Measurements from ENCODE around the gene KIF14.
"Not testable (repeated sequence)": the region's sequence is repeated elsewhere in the genome, so short reads cannot be mapped to it uniquely, and the experiment has no call there.

The KIF14 gene

GRCh38 chr1:200646515-200646914 lies 26.0 kb upstream of the KIF14 start:
- Mint-ChIP-seq H3K36me3 (ENCODE audit: low read depth) (peaks cover 29% of the 10 kb centered on the region), H3K27me3 (ENCODE audit: low read depth) (no peaks in the 10 kb centered on the region), H3K4me1 (ENCODE audit: low read depth) (no peaks in the 10 kb centered on the region), H3K4me3 (no peak overlapping the region), H3K9me3 (no peaks in the 10 kb centered on the region), H3K27ac (no peak overlapping the region)
- no peak for DNase-seq (ENCODE audit: low spot score)

DNA sequence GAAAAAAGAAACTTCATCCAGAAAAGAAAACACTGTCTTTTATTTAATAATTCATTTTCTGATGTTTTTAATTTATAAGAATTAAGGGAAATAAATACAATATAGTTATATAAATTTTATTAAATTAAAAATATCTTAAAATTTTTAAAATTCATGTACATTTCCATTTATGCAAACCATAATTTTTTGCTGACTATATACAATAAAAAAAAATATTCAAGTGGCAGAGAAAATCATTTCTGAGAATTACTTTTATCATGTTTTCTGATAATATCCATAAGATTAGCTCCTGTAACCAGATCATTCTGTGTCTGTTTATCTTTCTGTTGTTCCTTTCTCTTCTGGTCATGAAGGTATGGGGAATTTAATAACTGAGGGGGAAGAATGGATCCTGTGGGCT lies 23.5 kb upstream of the KIF14 start:
- H3K9me3 Mint-ChIP-seq, result no peaks in the 10 kb centered on the region
- no peak for DNase-seq (ENCODE audit: low spot score)
- no peak overlapping the region for H3K4me3 Mint-ChIP-seq
- no peaks in the 10 kb centered on the region for H3K27me3 Mint-ChIP-seq (ENCODE audit: low read depth)
- H3K36me3 Mint-ChIP-seq (ENCODE audit: low read depth), result peaks cover 31% of the 10 kb centered on the region
- peaks cover 6% of the 10 kb centered on the region for H3K4me1 Mint-ChIP-seq (ENCODE audit: low read depth)
- H3K27ac Mint-ChIP-seq, result no peak overlapping the region

DNA sequence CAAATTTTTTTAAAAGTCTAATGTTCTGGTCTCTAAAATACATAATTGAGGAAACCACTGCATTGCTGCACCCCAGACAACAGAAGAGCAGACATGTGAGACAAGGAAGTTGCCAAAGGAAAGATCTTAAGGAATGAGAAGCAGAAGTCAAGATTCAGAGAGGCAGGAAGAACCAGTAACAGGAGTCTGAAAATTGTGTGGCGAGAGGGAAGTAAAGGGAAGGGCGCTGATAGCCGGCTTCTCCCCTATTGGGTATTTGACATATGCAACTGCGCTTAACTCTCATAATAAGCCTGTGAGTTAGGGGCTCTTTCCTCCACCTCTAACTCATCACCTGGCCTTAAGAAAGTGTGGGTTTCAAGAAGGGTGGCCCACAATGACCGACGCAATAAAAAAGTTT lies 21.9 kb upstream of the KIF14 start:
- no peak for DNase-seq (ENCODE audit: low spot score)
- Mint-ChIP-seq H3K4me1 (ENCODE audit: low read depth) (peaks cover 6% of the 10 kb centered on the region), H3K4me3 (no peak overlapping the region), H3K27ac (no peak overlapping the region), H3K9me3 (no peaks in the 10 kb centered on the region), H3K36me3 (ENCODE audit: low read depth) (peaks cover 23% of the 10 kb centered on the region), H3K27me3 (ENCODE audit: low read depth) (peaks cover 3% of the 10 kb centered on the region)

- Mint-ChIP-seq H3K36me3 (ENCODE audit: low read depth) (peaks cover 13% of the 10 kb centered on the region), H3K27ac (no peak overlapping the region), H3K9me3 (no peaks in the 10 kb centered on the region), H3K27me3 (ENCODE audit: low read depth) (peaks cover 5% of the 10 kb centered on the region), H3K4me3 (no peak overlapping the region), H3K4me1 (ENCODE audit: low read depth) (peaks cover 6% of the 10 kb centered on the region)
- DNase-seq (ENCODE audit: low spot score), result no peak
Observed at GRCh38 chr1:200640963-200641401, 20.4 kb upstream of the KIF14 start.

DNA sequence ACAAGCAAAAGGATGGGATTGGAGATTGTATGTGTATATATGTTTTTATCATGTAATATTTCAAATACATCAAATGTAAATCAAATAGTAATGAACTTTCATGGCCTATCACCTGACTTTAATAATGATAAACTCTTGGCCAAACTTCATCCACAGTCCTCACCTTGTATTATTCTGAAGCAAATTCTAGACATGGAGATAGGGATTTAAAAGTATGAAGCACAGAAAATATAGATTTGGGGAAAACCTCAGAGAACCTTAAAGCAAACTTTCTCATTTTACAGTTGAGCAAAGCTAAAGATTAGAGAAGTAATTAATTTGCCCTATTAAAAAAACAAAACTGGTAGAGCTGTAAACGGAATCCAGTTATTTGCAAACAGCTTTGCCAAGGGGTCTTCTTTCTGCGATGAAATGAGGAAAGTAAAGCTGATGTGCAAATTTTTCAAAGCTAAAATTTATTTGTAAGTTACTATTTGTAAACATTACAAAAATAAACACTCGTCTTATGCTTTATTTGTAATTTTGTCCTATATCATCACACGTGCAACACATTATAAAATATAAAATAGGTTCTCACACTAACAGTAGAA lies 19.9 kb upstream of the KIF14 start:
- Mint-ChIP-seq H3K4me1 (ENCODE audit: low read depth) (peaks cover 6% of the 10 kb centered on the region), H3K9me3 (no peaks in the 10 kb centered on the region), H3K4me3 (no peak overlapping the region), H3K27ac (no peak overlapping the region), H3K36me3 (ENCODE audit: low read depth) (peaks cover 13% of the 10 kb centered on the region), H3K27me3 (ENCODE audit: low read depth) (peaks cover 5% of the 10 kb centered on the region)
- no peak for DNase-seq (ENCODE audit: low spot score)

DNA sequence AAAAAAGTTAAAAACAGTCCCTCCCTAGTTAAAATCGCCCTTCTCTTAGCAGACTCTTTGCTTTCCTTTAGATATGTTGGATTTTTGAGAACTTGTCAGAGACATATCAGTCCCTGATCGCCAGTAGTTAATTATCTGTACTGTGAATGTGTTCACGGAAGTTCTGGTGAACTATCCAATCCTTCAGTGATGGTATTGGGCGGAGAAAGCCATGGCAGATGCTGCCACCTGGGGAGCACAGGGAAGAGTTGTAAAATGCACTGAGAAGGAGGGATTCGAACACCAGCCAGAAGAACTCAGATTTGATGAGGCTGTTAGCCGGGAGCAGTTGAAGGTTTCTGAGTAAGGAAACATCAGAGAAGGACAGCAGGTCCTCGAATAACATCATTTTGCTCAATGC lies 17.5 kb upstream of the KIF14 start:
- H3K27ac Mint-ChIP-seq, result no peak overlapping the region
- H3K4me1 Mint-ChIP-seq (ENCODE audit: low read depth), result peaks cover 6% of the 10 kb centered on the region
- H3K27me3 Mint-ChIP-seq (ENCODE audit: low read depth), result peaks cover 5% of the 10 kb centered on the region
- no peak for DNase-seq (ENCODE audit: low spot score)
- H3K9me3 Mint-ChIP-seq, result no peaks in the 10 kb centered on the region
- no peak overlapping the region for H3K4me3 Mint-ChIP-seq
- H3K36me3 Mint-ChIP-seq (ENCODE audit: low read depth), result peaks cover 6% of the 10 kb centered on the region

GRCh38 chr1:200636681-200637080 lies 16.1 kb upstream of the KIF14 start:
- H3K4me1 Mint-ChIP-seq (ENCODE audit: low read depth), result peaks cover 6% of the 10 kb centered on the region
- no peak overlapping the region for H3K4me3 Mint-ChIP-seq
- H3K9me3 Mint-ChIP-seq, result no peaks in the 10 kb centered on the region
- no peak for DNase-seq (ENCODE audit: low spot score)
- no peak overlapping the region for H3K27ac Mint-ChIP-seq
- peaks cover 6% of the 10 kb centered on the region for H3K36me3 Mint-ChIP-seq (ENCODE audit: low read depth)
- peaks cover 6% of the 10 kb centered on the region for H3K27me3 Mint-ChIP-seq (ENCODE audit: low read depth)

DNA sequence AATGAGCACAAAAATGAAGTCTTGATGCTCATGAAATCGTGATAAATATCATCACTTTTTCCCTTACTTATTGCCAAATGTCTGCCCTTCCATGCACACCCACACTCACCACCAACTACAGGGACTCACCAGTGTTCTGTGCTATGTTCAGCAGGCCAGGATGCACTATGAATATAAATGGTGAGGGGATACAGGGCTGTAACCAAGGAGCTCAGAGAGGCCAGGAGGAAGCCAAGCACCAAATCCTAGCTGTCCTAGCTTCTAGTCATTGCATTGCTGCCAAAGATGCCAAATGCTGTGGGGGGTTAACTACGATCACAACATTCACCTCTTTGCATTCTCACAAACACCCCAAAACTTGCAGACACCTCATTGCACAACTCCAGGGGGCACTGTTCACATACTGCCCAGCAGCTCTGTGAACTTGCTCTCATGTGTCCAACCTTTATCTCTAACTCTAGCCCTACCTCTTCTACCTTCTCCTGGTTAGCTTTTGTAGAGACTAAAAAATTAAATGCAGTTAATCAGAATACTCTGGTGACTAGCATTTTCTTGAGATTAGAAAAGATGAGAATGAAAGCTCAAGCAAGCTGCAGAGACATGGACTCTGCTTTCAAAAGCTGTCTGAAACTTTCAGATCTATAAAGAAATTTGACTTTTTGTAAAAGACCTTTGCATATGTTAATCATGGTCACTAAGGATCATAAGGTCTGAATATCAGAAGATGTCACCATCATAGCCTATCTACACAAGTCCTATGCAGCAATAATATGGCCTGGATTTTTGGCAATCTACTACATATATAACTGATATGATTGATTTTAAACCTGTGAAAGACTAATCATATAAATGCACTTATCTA lies 13.9 kb upstream of the KIF14 start:
- Mint-ChIP-seq H3K27me3 (ENCODE audit: low read depth) (peaks cover 12% of the 10 kb centered on the region), H3K4me3 (no peak overlapping the region), H3K4me1 (ENCODE audit: low read depth) (no peaks in the 10 kb centered on the region), H3K9me3 (no peaks in the 10 kb centered on the region), H3K36me3 (ENCODE audit: low read depth) (no peaks in the 10 kb centered on the region), H3K27ac (no peak overlapping the region)
- no peak for DNase-seq (ENCODE audit: low spot score)

GRCh38 chr1:200631375-200631774 lies 10.8 kb upstream of the KIF14 start:
- DNase-seq (ENCODE audit: low spot score), result no peak
- Mint-ChIP-seq H3K36me3 (ENCODE audit: low read depth) (no peaks in the 10 kb centered on the region), H3K9me3 (no peaks in the 10 kb centered on the region), H3K4me3 (no peak overlapping the region), H3K27me3 (ENCODE audit: low read depth) (peaks cover 12% of the 10 kb centered on the region), H3K27ac (no peak overlapping the region), H3K4me1 (ENCODE audit: low read depth) (peaks cover 19% of the 10 kb centered on the region)

DNA sequence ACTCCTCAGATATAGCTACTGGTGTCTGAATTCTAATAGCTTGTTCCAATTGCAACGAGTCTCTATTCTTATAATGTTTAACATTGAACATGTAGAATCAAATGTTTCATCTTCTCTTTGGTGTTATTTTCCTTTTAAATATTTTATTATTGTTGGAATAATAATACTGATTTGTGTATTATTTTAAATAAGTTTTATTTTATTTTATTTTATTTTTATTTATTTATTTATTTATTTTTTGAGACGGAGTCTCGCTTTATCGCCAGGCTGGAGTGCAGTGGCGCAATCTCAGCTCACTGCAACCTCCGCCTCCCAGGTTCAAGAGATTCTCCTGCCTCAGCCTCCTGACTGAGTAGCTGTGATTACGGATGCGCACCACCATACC lies 10.0 kb upstream of the KIF14 start:
- not testable (repeated sequence) for H3K27ac Mint-ChIP-seq; H3K4me3 Mint-ChIP-seq; H3K36me3 Mint-ChIP-seq (ENCODE audit: low read depth); H3K9me3 Mint-ChIP-seq; DNase-seq (ENCODE audit: low spot score)
- Mint-ChIP-seq H3K4me1 (ENCODE audit: low read depth) (peaks cover 20% of the 10 kb centered on the region), H3K27me3 (ENCODE audit: low read depth) (peaks cover 12% of the 10 kb centered on the region)

DNA sequence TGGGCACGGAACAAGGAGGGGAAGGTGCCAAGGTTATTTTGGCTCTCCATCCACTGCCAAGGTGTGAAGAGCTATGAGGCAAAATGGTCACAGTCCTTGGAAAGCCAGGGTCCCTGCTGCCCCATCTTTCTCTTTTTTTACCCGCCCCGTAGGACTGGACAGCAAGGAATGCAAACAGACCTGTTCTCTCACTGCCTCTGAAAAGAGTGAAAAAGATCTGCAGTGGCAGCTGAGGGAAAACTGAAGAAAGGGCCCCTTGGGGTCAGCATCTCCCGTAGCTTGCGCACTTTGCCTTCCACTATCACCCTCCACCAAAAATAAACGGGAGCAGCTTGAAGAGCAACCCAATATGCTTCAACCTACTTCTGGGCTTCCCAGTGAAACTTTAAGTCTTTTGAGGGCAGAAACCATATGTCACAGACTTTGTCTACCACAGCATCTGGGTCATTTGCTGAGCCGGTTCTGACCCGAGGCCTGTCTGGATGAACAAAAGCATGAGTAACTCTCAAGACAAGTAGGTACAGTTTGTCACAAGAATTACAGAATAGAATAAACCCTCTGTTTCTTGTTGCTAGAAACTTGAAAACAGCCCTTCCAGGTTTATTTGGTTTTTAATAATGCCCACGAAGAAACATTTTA lies 9.4 kb upstream of the KIF14 start:
- no peaks in the 10 kb centered on the region for H3K36me3 Mint-ChIP-seq (ENCODE audit: low read depth)
- no peak overlapping the region for H3K4me3 Mint-ChIP-seq
- H3K27me3 Mint-ChIP-seq (ENCODE audit: low read depth), result peaks cover 12% of the 10 kb centered on the region
- H3K27ac Mint-ChIP-seq, result no peak overlapping the region
- no peaks in the 10 kb centered on the region for H3K9me3 Mint-ChIP-seq
- peaks cover 25% of the 10 kb centered on the region for H3K4me1 Mint-ChIP-seq (ENCODE audit: low read depth)
- DNase-seq (ENCODE audit: low spot score), result no peak

DNA sequence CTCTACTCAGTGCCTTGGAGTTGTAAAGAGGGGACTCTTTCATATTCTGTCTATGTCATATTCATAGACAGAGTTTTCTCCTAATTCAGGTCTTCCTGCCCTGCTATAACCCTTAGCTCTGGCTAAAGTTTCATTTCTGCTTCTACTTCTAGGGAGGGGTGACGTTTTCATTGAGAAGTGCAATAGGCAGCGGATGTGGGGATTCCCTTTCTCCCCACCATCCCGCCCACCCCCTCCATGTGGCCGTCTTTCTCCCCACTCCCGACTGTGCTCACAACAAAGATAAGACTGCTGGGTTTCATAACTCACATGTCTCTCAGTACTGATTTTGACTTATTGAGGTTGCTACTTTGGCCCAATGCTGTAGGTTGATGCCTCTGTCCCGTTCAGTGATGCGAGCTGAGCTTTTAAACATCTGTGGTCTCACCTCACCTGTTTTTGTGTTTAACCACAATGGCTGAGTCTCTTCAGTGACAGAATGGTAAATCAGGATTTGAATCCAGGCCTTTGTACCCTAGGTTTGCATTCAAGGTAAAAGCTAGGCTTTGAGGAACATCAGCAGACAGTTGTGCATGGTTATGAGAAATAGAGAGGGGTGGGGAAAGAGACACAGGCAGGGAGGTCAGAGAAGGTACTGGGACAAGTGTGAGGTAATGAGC lies 7.8 kb upstream of the KIF14 start:
- H3K4me1 Mint-ChIP-seq (ENCODE audit: low read depth), result peaks cover 29% of the 10 kb centered on the region
- no peaks in the 10 kb centered on the region for H3K36me3 Mint-ChIP-seq (ENCODE audit: low read depth)
- H3K9me3 Mint-ChIP-seq, result no peaks in the 10 kb centered on the region
- peaks cover 12% of the 10 kb centered on the region for H3K27me3 Mint-ChIP-seq (ENCODE audit: low read depth)
- peak overlapping the region; percentile 12 for H3K27ac Mint-ChIP-seq
- H3K4me3 Mint-ChIP-seq, result peak overlapping the region; percentile 41
- DNase-seq (ENCODE audit: low spot score), result peak; percentile 47

- Mint-ChIP-seq H3K4me1 (ENCODE audit: low read depth) (peaks cover 29% of the 10 kb centered on the region), H3K4me3 (peak overlapping the region; percentile 41), H3K27me3 (ENCODE audit: low read depth) (peaks cover 12% of the 10 kb centered on the region), H3K9me3 (no peaks in the 10 kb centered on the region), H3K27ac (peak overlapping the region; percentile 12), H3K36me3 (ENCODE audit: low read depth) (no peaks in the 10 kb centered on the region)
- no peak for DNase-seq (ENCODE audit: low spot score)
Observed at GRCh38 chr1:200627575-200628222, 7.1 kb upstream of the KIF14 start.
